Kidney (tissue), 14 donors: Measurements from ENCODE around the gene FNDC1. TPM values are rescaled to one million over a fixed set of nuclear protein-coding genes. Genes with fewer than 3 reads are reported as not detected.

Source experiments
- DNase-seq, 5 donors: peaks; one replicate each; pipeline ENCODE4 v3.0.0-alpha.2; 2013 to 2020
- FAIRE-seq: peaks from 2 replicates; lab custom pipeline; 2012; peaks lifted over from hg19 to GRCh38; lab: Jason Lieb, UNC
- H3K27ac ChIP-seq, 2 donors: one replicate each; pipeline ENCODE4 v1.7.0; 2013; ENCODE audit warnings: low read depth in 2 of 2, low read length in 2 of 2, inconsistent platforms in 1 of 2
- H3K27me3 ChIP-seq: one replicate; pipeline ENCODE4 v1.7.1; 2013; ENCODE audit warnings: low read length, inconsistent platforms; ENCODE audit not compliant: control insufficient read depth, insufficient read depth
- H3K36me3 ChIP-seq, 3 donors: one replicate each; pipeline versions ENCODE4 v1.7.0 to v1.7.1; 2013; ENCODE audit warnings: low read length in 3 of 3, control low read depth in 1 of 3, inconsistent platforms in 1 of 3; ENCODE audit not compliant: insufficient read depth in 3 of 3, control insufficient read depth in 2 of 3
- H3K4me1 ChIP-seq, 3 donors: one replicate each; pipeline versions ENCODE4 v1.7.0 to v1.7.1; 2013; ENCODE audit warnings: low read length in 3 of 3, inconsistent platforms in 1 of 3, low read depth in 1 of 3; ENCODE audit not compliant: control insufficient read depth in 2 of 3, insufficient read depth in 2 of 3
- H3K4me3 ChIP-seq, 3 donors: one replicate each; pipeline versions ENCODE4 v1.7.0 to v1.8.1; 2013; ENCODE audit warnings: low read length in 3 of 3, control low read depth in 1 of 3, inconsistent platforms in 1 of 3
- H3K9ac ChIP-seq, 3 donors: one replicate each; pipeline versions ENCODE4 v1.7.0 to v1.7.1; 2013; ENCODE audit warnings: low read length in 3 of 3, control low read depth in 1 of 3, inconsistent platforms in 1 of 3
- H3K9me3 ChIP-seq, 3 donors: one replicate each; pipeline versions ENCODE4 v1.7.0 to v1.7.1; 2013; ENCODE audit warnings: low read length in 3 of 3, control low read depth in 1 of 3, inconsistent platforms in 1 of 3; ENCODE audit not compliant: control insufficient read depth in 2 of 3, insufficient read depth in 1 of 3
- intact Hi-C: fragments of 100-400 bp; cut with DNase I; formaldehyde crosslinking; loops from one replicate; pipeline ENCODE4 v1.11.1; 2022
- polyA plus RNA-seq: library from polyadenylated mRNA; stranded (reverse); fragments of 350-450 nt; fragmentation: Illumina TruSeq; extraction: RNeasy Lipid Tissue Mini Kit (QIAGEN cat#74804); gene quantifications from one replicate; pipeline ENCODE4 v1.2.3, GENCODE V29; 2014; ENCODE audit warnings: low read depth, low replicate concordance; ENCODE audit not compliant: insufficient read depth
- total RNA-seq: library from RNA; stranded (reverse); fragmentation: NEBNext Ultra II Directional; extraction: Animal tissue kit (Norgen Biotek cat#: 25700); gene quantifications from one replicate; pipeline ENCODE4 v1.2.1, GENCODE V29; 2021
- TF ChIP-seq, protein P1 (sequence below): IDR thresholded peaks from 3 replicates; pipeline ENCODE4 v1.5.1; 2012; ENCODE audit warnings: mild to moderate bottlenecking, moderate library complexity, borderline replicate concordance; ENCODE audit not compliant: insufficient read depth; ENCODE audit errors: extremely low read depth
- donor health status: control.
- donor health status: control.
- donor health status: control.
- donor health status: control.
- donor health status: control.
- donor health status: DM: yes; HTN: yes; CAD: no.
- donor health status: Normal renal cell carcinoma (clear cell type).

FNDC1 gene
- total and polyA plus RNA-seq, 2 donors from 2014 or later, result 0.69 to 1.3 TPM

DNA sequence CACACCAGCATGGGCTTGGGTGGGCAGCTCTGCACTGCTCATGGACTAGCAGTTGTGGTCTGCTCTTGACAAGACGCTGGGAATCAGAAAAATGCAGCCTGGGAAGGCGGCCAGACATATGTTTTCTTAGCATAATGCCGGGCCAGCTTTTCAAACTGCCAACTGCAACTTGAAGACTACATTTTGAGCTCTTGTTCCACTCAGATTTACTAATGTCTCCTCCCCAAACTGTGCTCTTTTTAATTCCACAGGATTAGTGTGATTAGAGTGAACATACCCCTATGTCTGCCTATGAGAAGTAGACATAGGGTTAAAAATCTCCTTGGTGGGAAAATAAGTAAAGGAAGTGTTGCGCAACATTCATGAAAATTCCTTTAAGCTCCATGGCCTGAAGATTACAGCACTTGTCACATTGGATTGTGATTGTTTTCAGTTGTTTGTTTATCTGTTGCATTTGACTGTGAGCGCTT is 5.3 kb upstream of the FNDC1 start:
- DNase-seq, result peak in 3 of 5 donors; percentile 15 to 54 (median 25)
- TF ChIP-seq, protein P1, sequence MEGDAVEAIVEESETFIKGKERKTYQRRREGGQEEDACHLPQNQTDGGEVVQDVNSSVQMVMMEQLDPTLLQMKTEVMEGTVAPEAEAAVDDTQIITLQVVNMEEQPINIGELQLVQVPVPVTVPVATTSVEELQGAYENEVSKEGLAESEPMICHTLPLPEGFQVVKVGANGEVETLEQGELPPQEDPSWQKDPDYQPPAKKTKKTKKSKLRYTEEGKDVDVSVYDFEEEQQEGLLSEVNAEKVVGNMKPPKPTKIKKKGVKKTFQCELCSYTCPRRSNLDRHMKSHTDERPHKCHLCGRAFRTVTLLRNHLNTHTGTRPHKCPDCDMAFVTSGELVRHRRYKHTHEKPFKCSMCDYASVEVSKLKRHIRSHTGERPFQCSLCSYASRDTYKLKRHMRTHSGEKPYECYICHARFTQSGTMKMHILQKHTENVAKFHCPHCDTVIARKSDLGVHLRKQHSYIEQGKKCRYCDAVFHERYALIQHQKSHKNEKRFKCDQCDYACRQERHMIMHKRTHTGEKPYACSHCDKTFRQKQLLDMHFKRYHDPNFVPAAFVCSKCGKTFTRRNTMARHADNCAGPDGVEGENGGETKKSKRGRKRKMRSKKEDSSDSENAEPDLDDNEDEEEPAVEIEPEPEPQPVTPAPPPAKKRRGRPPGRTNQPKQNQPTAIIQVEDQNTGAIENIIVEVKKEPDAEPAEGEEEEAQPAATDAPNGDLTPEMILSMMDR, result no peak
- intact Hi-C loops, result no loop called here
- Histone ChIP-seq H3K9ac (no peak overlapping the region), H3K36me3 (no peaks in the 10 kb centered on the region), H3K9me3 (no peaks in the 10 kb centered on the region), H3K27ac (no peak overlapping the region), H3K4me1 (peaks cover 0 to 2% (median 0%) of the 10 kb centered on the region in 3 donors), H3K27me3 (no peaks in the 10 kb centered on the region), H3K4me3 (no peak overlapping the region)
- FAIRE-seq, result no peak

DNA sequence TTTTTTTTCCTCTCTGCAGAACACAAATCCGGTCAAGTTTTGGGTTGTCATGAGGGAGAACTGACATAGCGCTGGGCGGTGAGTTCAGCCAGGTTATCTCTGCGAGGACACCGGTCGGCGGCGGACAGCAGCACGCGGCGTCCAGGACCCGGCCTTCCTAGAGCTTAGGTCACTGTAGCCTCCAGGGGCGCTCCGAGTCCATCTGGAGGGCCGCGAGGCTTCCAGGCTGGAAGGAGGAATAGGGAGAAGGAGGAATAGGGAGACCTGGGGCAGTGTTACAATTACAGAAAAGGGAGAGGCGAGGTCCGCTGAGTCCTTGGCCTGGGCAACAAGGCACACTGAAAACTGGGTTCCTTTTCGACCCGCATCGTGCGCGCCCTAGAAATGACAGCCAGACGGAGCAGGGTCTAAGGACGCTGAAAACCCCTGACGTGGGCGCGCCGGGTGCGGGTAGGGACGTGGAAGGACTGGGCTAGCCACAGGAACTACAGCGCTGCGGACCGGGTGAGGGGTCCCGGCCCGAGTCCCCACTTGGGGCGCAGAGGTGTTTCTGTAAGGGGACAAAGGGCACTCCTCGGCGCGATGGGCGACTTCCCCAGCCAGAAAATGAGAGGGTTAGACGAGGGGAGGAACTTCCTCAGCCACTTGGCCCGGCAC is 536 bp upstream of the FNDC1 start:
- H3K27ac ChIP-seq, result no peak overlapping the region
- H3K4me3 ChIP-seq, result peak overlapping the region; percentile 35 to 55 (median 40)
- intact Hi-C loops, result no loop called here
- H3K9ac ChIP-seq, result no peak overlapping the region
- peaks cover 11% of the 10 kb centered on the region for H3K27me3 ChIP-seq
- no peaks in the 10 kb centered on the region for H3K9me3 ChIP-seq
- H3K4me1 ChIP-seq, result peaks cover 0 to 1% (median 0%) of the 10 kb centered on the region in 3 donors
- TF ChIP-seq, protein P1, result no peak
- FAIRE-seq (no peak), DNase-seq (peak; percentile 68 to 86 (median 80))
- no peaks in the 10 kb centered on the region for H3K36me3 ChIP-seq

DNA sequence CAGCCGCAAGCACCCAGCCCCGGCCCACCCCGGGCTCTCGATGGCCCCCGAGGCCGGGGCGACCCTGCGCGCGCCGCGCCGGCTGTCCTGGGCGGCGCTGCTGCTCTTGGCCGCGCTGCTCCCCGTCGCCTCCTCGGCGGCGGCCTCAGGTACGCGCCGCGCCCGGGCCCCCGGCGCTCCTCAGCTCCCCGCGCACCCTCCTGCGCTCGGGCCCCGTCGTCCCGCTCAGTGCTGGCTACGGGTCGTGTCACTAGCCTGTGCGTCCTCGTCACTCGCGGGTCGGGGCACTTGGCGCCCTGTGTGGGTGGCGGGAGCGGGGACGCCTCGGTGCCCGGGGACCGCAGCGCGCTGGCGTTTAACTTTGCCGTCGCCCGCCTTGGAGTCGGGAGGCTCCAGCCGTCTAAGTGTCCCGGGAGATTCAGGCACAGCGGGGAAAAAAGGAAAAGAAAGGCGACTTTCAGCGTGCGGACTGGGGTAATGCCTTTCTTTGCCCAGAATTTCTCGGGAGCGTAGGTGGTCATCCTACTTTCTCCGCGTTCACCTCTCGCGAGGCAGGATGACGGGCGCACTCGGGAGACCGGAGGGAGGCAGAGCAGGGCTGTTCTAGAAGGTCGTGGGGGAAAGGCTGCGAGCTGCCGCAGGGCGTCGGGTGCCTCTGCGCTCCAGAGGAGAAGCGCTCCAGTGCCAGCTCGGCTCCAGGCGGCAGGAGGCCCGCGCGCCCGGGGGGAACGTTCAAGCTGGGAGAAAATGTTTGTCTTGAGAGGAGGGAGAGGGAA is 545 bp downstream of the FNDC1 start:
- H3K4me1 ChIP-seq, result no peaks in the 10 kb centered on the region
- H3K9me3 ChIP-seq, result no peaks in the 10 kb centered on the region
- FAIRE-seq, result no peak
- H3K36me3 ChIP-seq, result no peaks in the 10 kb centered on the region
- H3K27ac ChIP-seq, result no peak overlapping the region
- intact Hi-C loops, result loop anchor here (10.0 kb wide), 1 partner anchor 475 kb away; no protein-coding TSS in a partner anchor
- TF ChIP-seq, protein P1, result no peak
- peaks cover 11% of the 10 kb centered on the region for H3K27me3 ChIP-seq
- peak overlapping the region in 1 of 3 donors; percentile 6 for H3K9ac ChIP-seq
- peak overlapping the region; percentile 31 to 33 (median 32) for H3K4me3 ChIP-seq
- DNase-seq, result peak; percentile 77 to 89 (median 85)
